HPDE6-E6E7 (cell line): ENCODE data around the gene MLPH.
"Not testable (repeated sequence)": the region's sequence is repeated elsewhere in the genome, so short reads cannot be mapped to it uniquely, and the experiment has no call there.

Experiments
- DNase-seq: peaks from one replicate; pipeline ENCODE4 v3.0.0; 2011; ENCODE audit warnings: missing footprints; ENCODE audit errors: extremely low spot score

MLPH gene

DNA sequence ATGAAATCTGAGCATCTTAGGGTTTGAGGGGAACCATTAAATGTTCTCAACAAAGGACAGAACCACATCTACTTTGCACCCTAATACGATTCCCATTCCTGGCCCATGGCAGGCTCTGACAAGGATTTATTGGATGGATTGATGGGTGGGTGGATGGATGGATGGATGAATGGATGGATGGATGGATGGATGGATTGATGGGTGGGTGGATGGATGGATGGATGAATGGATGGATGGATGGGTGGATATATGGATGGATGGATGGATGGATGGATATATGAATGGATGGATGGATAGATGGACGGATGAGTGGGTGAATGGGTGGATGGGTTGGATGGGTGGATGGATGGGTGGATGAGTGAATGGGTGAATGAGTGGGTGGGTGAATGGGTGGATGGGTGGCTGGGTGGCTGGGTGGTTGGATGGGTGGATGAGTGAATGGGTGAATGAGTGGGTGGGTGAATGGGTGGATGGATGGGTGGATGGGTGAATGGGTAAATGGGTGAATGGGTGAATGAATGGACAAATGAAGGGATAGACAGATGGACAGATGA, 29.6 kb upstream of the MLPH start:
- DNase-seq: no peak

- no peak for DNase-seq
These were observed 28.5 kb upstream of the MLPH start for GRCh38 chr2:237458519-237458918.

DNA sequence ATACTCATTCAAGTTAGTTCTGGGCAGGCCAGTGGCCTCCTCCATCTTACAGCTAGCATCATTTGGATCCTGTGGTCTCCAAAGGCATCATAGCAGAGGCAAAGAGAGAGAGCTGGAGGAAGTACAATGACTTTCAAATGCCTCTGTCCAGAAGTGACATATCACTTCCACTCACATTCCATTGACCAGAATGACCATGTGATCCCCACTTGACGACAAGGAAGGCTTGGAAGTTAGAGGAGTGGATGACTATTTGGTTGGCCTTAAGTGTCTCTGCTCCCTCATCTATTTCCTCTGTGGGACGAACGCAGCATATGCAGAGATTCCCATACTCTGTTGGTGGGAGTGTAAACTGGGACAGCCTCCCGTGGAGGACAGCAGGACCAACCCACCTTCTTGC, 27.8 kb upstream of the MLPH start:
- DNase-seq: no peak

DNA sequence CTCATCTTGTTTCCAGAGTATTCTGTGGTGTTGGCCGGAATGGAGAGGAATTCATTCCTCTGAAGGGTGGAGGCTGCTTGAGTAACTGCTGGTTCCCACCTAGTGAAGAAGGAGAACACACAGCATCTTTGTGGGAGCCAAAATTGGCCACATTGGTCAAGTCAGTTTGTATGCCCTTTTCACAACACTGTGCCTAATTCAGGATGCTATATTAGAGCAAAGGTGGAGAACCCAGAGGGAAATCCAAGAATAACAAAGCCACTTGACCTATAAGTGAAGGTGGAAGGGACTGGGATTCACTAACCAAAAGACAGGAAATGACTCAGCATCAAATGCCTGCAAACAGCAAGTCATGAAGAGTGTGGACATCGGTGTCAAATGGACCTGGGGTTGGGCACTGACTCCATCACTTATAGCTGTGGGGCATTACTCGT, 27.3 kb upstream of the MLPH start:
- DNase-seq: peak; percentile 47

GRCh38 chr2:237464757-237465391, 22.2 kb upstream of the MLPH start:
- no peak for DNase-seq

DNA sequence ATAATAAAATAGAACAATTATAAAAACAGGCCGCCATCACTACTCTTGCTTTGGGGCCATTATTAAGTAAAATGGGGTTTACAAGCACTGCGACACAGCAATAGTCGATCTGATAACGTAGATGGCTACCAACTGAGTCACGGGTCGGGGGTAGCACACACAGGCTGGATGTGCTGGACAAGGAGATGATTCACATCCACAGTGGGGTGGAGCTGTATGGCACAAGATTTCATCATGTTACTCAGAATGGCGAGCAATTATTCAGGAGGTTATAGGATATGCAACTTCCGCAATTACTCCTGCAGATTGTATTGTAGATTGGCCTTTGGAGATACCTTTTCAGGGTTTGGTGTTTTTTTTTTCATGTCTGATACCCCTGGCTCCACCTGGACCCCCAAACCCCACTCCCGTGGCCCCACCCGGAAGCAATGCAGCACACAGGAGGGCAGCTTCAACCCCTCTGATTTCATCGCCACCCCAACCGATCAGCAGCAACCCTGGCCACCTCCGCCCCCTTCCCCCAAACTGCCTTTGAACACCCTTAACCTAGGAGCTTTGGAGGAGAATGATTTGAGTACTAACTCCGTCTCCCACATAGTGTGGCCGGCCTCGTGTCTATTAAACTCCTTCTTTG, 21.4 kb upstream of the MLPH start:
- peak; percentile 84 for DNase-seq

DNA sequence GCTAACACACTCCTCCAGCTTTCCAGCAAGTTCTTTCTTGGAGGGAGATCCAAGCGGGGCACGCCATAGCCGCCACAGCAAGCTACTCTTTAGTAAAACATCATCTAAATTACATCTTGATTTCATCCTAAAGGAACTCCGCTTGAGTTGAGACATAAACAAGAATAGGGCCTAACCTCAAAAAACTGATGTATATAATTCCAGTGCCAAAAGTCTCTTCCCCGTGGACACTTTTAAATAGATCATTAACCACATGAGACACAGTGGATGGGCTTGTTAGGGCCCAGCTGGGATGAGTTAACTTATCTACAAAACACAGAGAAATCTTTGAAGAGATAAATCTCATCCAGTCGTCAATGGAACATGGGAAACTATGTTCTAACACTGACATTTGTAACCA, 20.8 kb upstream of the MLPH start:
- no peak for DNase-seq

GRCh38 chr2:237467447-237468179, 19.4 kb upstream of the MLPH start:
- DNase-seq: no peak

DNA sequence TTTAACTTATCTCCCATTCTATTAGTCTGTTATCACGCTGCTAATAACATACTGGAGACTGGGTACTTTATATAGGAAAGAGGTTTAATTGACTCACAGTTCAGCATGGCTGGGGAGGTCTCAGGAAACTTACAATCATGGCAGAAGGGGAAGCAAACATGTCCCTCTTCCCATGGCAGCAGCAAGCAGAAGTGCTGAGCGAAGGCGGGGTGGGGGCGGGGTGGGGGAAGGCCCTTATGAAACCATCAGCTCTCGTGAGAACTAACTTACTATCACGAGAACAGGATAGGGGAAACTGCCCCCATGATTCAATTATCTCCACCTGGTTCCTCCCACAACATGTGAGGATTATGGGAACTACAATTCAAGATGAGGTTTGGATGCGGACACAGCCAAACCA, 17.6 kb upstream of the MLPH start:
- not testable (repeated sequence) for DNase-seq

DNA sequence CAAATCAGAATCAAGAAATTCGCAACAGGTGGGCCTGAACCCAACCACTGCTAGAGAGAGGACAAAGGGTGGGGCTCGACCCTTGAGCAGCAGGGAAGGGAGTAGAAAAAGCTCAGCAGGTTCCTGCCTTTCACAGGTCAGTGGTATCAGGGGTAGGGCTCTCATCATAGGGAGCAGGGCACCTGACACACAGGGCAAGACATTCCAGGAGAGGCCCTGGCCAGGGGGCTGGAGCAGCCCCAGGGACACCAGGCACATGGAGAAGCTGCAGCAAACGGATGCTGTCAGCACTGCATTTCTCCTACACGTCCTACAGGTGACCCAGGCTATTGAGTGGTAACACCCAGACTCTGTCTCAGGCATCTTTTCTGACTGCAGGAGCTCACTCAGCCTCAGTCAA, 17.2 kb upstream of the MLPH start:
- DNase-seq: no peak

- DNase-seq: no peak
These were observed 16.1 kb upstream of the MLPH start for GRCh38 chr2:237470914-237471313.

DNA sequence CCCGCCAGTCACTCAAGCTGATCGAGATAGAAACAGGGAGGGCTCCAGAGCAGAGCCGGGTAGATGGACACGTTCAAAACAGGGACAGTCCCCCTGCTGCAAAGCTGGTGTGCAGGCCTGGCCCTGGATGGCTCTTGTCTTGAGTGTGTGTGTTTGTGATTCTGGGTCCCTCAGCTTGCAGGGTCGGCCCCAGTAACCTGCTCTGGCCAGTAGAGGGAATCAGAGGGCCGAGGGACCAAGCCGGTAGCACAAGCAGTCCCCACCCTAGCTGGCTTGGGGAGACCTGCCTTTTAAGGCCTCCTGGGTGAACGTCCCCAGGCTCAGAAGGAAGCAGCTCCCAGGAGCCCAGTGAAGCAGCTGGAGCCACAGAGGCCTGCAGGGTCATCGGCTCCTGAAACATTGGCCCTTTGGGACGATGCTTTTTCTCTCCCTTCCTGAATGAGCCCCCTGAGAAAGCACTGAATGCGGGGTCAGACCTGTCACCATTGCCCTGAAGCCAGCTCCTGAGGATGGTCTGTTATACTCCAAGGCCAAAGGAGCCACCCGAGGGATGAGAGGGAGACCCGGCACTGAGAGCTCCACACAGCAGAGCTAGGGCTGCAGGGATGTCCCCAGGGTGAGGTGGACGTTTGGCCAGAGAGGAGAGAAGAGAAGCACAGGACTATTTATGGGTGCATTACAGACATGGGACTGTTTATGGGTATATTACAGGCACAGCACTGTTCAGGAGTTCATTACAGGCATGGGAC, 15.4 kb upstream of the MLPH start:
- DNase-seq: no peak

DNA sequence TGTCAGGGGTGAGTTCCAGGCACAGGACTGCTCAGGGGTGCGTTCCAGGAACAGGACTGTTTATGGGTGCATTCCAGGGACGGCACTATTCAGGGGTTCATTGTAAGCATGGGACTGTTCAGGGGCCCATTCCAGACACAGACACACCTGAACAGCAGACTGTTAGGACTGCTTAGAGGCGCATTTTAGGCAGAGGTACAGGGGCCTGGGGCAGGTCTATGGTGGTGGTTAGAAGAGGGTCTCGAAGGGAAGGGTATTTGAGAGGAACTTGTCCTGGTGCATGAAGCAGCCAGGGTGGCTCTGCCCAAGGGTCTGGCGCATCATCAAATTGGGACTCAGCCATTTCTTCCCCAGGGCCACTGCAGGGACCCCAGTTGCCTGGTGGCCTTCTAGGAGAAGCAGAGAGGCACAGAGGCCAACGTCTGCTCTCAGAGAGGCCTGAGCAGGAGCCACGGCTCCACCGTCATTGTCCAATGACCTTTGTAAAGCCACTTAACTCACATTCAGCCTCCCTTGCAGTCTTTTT, 14.8 kb upstream of the MLPH start:
- no peak for DNase-seq

- DNase-seq: no peak
These were observed 13.9 kb upstream of the MLPH start for GRCh38 chr2:237472909-237473877.

DNA sequence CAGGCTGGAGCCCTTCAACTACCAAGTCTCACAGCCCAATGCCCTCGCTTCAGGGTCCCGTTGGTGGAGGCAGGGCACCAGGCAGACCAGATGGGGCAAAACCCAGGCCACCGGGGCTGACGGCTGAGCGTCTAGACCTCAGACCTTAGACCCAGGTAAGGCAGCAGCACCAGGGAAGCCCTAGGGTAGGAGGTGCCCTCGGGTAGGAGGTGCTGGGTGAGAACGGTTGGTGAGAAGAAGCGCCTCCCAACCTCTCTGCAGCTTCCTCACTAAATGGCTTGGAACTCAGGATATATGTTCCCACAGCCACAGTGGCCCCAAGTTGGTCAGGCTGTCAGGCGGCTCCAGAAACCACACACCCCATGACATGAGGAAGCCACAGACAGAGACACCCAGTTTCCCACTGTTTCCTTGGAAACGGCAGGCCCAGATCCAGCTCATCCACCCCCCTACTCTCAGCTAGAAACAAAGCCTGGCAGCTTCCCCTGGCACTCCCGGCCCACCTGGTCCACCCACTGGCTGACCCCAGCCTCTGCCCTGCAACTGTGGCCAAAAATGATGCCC, 13.1 kb upstream of the MLPH start:
- no peak for DNase-seq

DNA sequence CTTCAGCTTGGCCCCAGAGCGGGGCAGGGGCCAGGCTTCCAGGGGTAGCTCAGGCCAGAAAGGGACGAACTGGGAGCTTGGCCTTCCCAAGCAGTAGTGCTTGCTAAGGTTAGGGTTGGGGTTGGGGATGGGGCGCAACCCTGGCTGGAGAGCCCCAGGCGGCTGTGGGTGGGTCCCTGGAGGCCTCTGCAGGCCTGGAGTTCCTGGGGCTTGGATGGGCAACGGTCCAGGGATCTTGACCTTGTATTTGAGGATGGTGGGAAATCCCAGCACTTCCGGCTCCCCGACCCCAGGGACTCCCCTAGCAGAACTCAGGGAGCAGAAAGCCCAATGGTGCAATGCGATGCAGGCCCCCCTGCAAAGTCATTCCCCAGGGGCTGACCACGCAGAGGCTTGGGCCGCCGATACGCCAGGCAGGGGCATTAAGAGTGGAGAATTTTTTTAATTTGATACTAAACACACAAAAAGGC, 12.6 kb upstream of the MLPH start:
- no peak for DNase-seq

GRCh38 chr2:237474931-237475703, 11.9 kb upstream of the MLPH start:
- DNase-seq: peak; percentile 58

GRCh38 chr2:237475704-237476141, 11.3 kb upstream of the MLPH start:
- DNase-seq: peak; percentile 67

DNA sequence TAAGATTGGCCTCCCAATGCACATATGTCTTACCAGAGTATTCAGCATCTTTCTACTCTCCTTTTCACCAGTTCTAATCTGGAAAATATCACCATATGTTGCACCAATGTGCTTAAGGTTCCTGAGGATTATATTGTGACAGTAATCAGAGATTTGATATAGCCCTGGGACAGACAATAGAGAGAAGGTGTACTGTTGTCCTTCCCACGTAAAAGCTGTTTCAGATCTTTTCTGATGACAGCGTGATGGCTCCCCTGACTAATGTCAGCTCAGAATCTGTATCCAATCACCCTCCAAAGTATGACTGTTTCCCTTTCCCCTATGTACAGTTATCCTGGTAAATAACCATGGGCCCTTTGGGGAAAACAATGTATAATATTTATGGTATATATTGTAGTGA, 9.0 kb upstream of the MLPH start:
- no peak for DNase-seq
